GM23248 (cell line): ENCODE results near the gene CYB5A. TPM values are rescaled to one million over a fixed set of nuclear protein-coding genes. Genes with fewer than 3 reads are reported as not detected.

Source experiments
- DNase-seq: peaks from one replicate; pipeline ENCODE4 v3.0.0-alpha.2; 2015
- H2AFZ ChIP-seq: fragments of 200-600 bp; sonication (generic); 2 replicates; pipeline ENCODE4 v1.6.1; 2016; ENCODE audit warnings: antibody characterized with exemption
- H3F3A ChIP-seq: fragments of 200-600 bp; sonication (generic); 2 replicates; pipeline ENCODE4 v1.6.1; 2016; ENCODE audit warnings: mild to moderate bottlenecking, antibody characterized with exemption, mixed run types; ENCODE audit not compliant: insufficient read depth
- H3K27ac ChIP-seq: fragments of 200-600 bp; sonication (generic); 2 replicates; pipeline ENCODE4 v1.5.1; 2016; ENCODE audit warnings: mild to moderate bottlenecking
- H3K27me3 ChIP-seq: fragments of 200-600 bp; sonication (generic); replicated peaks from 2 replicates; pipeline ENCODE4 v1.6.1; 2016; ENCODE audit warnings: mild to moderate bottlenecking; ENCODE audit not compliant: insufficient read depth
- H3K36me3 ChIP-seq: fragments of 200-600 bp; sonication (generic); 2 replicates; pipeline ENCODE4 v1.6.1; 2016; ENCODE audit warnings: low read depth, mild to moderate bottlenecking
- H3K4me1 ChIP-seq: fragments of 200-600 bp; sonication (generic); 2 replicates; pipeline ENCODE4 v1.6.1; 2016; ENCODE audit warnings: mild to moderate bottlenecking; ENCODE audit not compliant: insufficient read depth
- H3K4me2 ChIP-seq: fragments of 200-600 bp; sonication (generic); one replicate; pipeline ENCODE4 v1.6.1; 2016; ENCODE audit warnings: mild to moderate bottlenecking; ENCODE audit not compliant: unreplicated experiment
- H3K4me3 ChIP-seq: fragments of 200-600 bp; sonication (generic); 2 replicates; pipeline ENCODE4 v1.5.1; 2016; ENCODE audit warnings: mild to moderate bottlenecking
- H3K79me2 ChIP-seq: fragments of 200-600 bp; sonication (generic); 2 replicates; pipeline ENCODE4 v1.6.1; 2016; ENCODE audit warnings: mild to moderate bottlenecking; ENCODE audit not compliant: insufficient read depth
- H3K9ac ChIP-seq: fragments of 200-600 bp; sonication (generic); 2 replicates; pipeline ENCODE4 v1.6.1; 2016; ENCODE audit warnings: mild to moderate bottlenecking
- H3K9me2 ChIP-seq: fragments of 200-600 bp; sonication (generic); 2 replicates; pipeline ENCODE4 v1.6.1; 2016; ENCODE audit warnings: mixed run types, mild to moderate bottlenecking, moderate library complexity; ENCODE audit not compliant: insufficient read depth
- H3K9me3 ChIP-seq: fragments of 200-600 bp; sonication (generic); one replicate; pipeline ENCODE4 v1.6.1; 2017; ENCODE audit warnings: low read depth
- H4K20me1 ChIP-seq: fragments of 200-600 bp; sonication (generic); 2 replicates; pipeline ENCODE4 v1.6.0; 2016; ENCODE audit not compliant: insufficient read depth
- EZH2 ChIP-seq: fragments of 200-600 bp; sonication (generic); IDR thresholded peaks from 2 replicates; pipeline ENCODE4 v1.6.1; 2018; ENCODE audit warnings: antibody characterized with exemption, mild to moderate bottlenecking; ENCODE audit not compliant: insufficient read depth, poor library complexity, severe bottlenecking
- EZH2phosphoT487 ChIP-seq: fragments of 200-600 bp; sonication (generic); IDR thresholded peaks from 2 replicates; pipeline ENCODE4 v1.6.1; 2018; ENCODE audit warnings: antibody characterized with exemption, moderate library complexity, mild to moderate bottlenecking, low read depth; ENCODE audit not compliant: insufficient read depth
- WGBS, 2 experiments: methylation state at CpG; one replicate each; pipeline ENCODE4 v1.1.6; 2015 to 2017; ENCODE audit warnings: low lambda C conversion rate in 2 of 2, low coverage in 1 of 2; ENCODE audit errors: missing lambda C conversion rate in 2 of 2; 5-methylcytosine and 5-hydroxymethylcytosine counted together
- in situ Hi-C: fragments of 300-500 bp; cut with MboI; formaldehyde crosslinking; loops from 2 replicates; pipeline ENCODE4 v1.15.0; 2020
- polyA plus RNA-seq: library from polyadenylated mRNA; unstranded; fragments of >200 nt; fragmentation: Nextera tagmentation; extraction: Ambion mirVana; gene quantifications from 2 replicates; pipeline ENCODE4 v1.2.1, GENCODE V29; 2016
- total RNA-seq: library from RNA; depleted of rRNA; stranded (reverse); fragments of >200 nt; shearing (Covaris generic); gene quantifications from 2 replicates; pipeline ENCODE4 v1.2.3, GENCODE V29; 2014

The CYB5A gene
- total and polyA plus RNA-seq, 2 experiments from 2014 or later: 55.0 to 117 TPM

- in situ Hi-C loops: no loop called here
- 97 to 98% methylated on average over 3 of the region's 3 CpGs for WGBS, 2 experiments
Observed at GRCh38 chr18:74273394-74273793, 18.4 kb downstream of the CYB5A start.

GRCh38 chr18:74271635-74272034 is 20.1 kb downstream of the CYB5A start:
- Histone ChIP-seq H3K4me2 (peak overlapping the region; percentile 7), H3F3A (peaks cover 8% of the 10 kb centered on the region; the same call in 1 of the 2 replicates), H3K9me3 (no peaks in the 10 kb centered on the region), H2AFZ (no peak overlapping the region), H3K4me1 (peaks cover 5% of the 10 kb centered on the region; the same call in 1 of the 2 replicates), H4K20me1 (no peaks in the 10 kb centered on the region), H3K27me3 (no peaks in the 10 kb centered on the region), H3K4me3 (no peak overlapping the region), H3K36me3 (no peaks in the 10 kb centered on the region), H3K79me2 (no peaks in the 10 kb centered on the region; the same call in 1 of the 2 replicates), H3K9me2 (no peaks in the 10 kb centered on the region), H3K9ac (no peak overlapping the region), H3K27ac (no peak overlapping the region)
- in situ Hi-C loops: no loop called here
- 75 to 83% methylated on average over 3 of the region's 3 CpGs for WGBS, 2 experiments
- no peak for TF ChIP-seq EZH2
- TF ChIP-seq EZH2phosphoT487: no peak
- peak; percentile 79 for DNase-seq

More at GRCh38 chr18:74273394-74273793, 18.4 kb downstream of the CYB5A start:
- TF ChIP-seq EZH2: no peak
- Histone ChIP-seq H3K36me3 (no peaks in the 10 kb centered on the region), H3K4me3 (no peak overlapping the region), H3K9ac (no peak overlapping the region), H3K9me3 (no peaks in the 10 kb centered on the region), H3K4me1 (peaks cover 5% of the 10 kb centered on the region; the same call in 1 of the 2 replicates), H3F3A (peaks cover 8% of the 10 kb centered on the region; the same call in 1 of the 2 replicates), H3K27ac (no peak overlapping the region), H3K79me2 (no peaks in the 10 kb centered on the region; the same call in 1 of the 2 replicates), H3K27me3 (no peaks in the 10 kb centered on the region), H2AFZ (no peak overlapping the region), H4K20me1 (no peaks in the 10 kb centered on the region), H3K9me2 (no peaks in the 10 kb centered on the region), H3K4me2 (no peak overlapping the region)
- no peak for DNase-seq

GRCh38 chr18:74268933-74269620 is 22.7 kb downstream of the CYB5A start:
- Histone ChIP-seq H3K27ac (no peak overlapping the region), H3F3A (peaks cover 8% of the 10 kb centered on the region; the same call in 1 of the 2 replicates), H3K27me3 (no peaks in the 10 kb centered on the region), H3K9me3 (no peaks in the 10 kb centered on the region), H3K4me1 (peaks cover 5% of the 10 kb centered on the region; the same call in 1 of the 2 replicates), H3K4me2 (no peak overlapping the region), H3K4me3 (no peak overlapping the region), H3K79me2 (no peaks in the 10 kb centered on the region), H3K9me2 (no peaks in the 10 kb centered on the region), H3K36me3 (no peaks in the 10 kb centered on the region), H2AFZ (no peak overlapping the region), H4K20me1 (no peaks in the 10 kb centered on the region), H3K9ac (no peak overlapping the region)
- in situ Hi-C loops: no loop called here
- WGBS, 2 experiments: 84% methylated on average over 11 of the region's 11 CpGs
- TF ChIP-seq EZH2phosphoT487: no peak
- no peak for TF ChIP-seq EZH2
- no peak for DNase-seq

- TF ChIP-seq EZH2 (no peak), EZH2phosphoT487 (no peak)
- in situ Hi-C loops: no loop called here
- no peaks in the 10 kb centered on the region for H4K20me1 ChIP-seq
- H3K4me1 ChIP-seq: peaks cover 5% of the 10 kb centered on the region; the same call in 1 of the 2 replicates
- no peak for DNase-seq
- H2AFZ ChIP-seq: no peak overlapping the region
- no peaks in the 10 kb centered on the region for H3K9me2 ChIP-seq
- WGBS, 2 experiments: 93 to 94% methylated on average over 7 of the region's 7 CpGs
- no peaks in the 10 kb centered on the region for H3K79me2 ChIP-seq
- H3F3A ChIP-seq: peaks cover 8% of the 10 kb centered on the region; the same call in 1 of the 2 replicates
- no peak overlapping the region for H3K4me2 ChIP-seq
- H3K36me3 ChIP-seq: no peaks in the 10 kb centered on the region
- H3K27ac ChIP-seq: no peak overlapping the region
- no peaks in the 10 kb centered on the region for H3K9me3 ChIP-seq
- H3K4me3 ChIP-seq: no peak overlapping the region
- H3K27me3 ChIP-seq: no peaks in the 10 kb centered on the region
- no peak overlapping the region for H3K9ac ChIP-seq
Observed at GRCh38 chr18:74268175-74268574, 23.6 kb downstream of the CYB5A start.
